GM12875 (cell line): Measurements from ENCODE around the gene LPP.

Experiments
- H3K4me3 ChIP-seq: one replicate; pipeline ENCODE4 v1.5.1; 2011; ENCODE audit warnings: low read depth, low read length, control low read depth
- CTCF ChIP-seq: IDR thresholded peaks from 2 replicates; pipeline ENCODE4 v1.5.1; 2011; ENCODE audit warnings: low read depth, mild to moderate bottlenecking, control low read depth, inconsistent platforms, low read length, moderate library complexity, borderline replicate concordance; ENCODE audit not compliant: insufficient read depth

Gene LPP

GRCh38 chr3:188262488-188262887 lies 108.5 kb downstream of the LPP start:
- no peak overlapping the region for H3K4me3 ChIP-seq
- TF ChIP-seq CTCF: no peak

DNA sequence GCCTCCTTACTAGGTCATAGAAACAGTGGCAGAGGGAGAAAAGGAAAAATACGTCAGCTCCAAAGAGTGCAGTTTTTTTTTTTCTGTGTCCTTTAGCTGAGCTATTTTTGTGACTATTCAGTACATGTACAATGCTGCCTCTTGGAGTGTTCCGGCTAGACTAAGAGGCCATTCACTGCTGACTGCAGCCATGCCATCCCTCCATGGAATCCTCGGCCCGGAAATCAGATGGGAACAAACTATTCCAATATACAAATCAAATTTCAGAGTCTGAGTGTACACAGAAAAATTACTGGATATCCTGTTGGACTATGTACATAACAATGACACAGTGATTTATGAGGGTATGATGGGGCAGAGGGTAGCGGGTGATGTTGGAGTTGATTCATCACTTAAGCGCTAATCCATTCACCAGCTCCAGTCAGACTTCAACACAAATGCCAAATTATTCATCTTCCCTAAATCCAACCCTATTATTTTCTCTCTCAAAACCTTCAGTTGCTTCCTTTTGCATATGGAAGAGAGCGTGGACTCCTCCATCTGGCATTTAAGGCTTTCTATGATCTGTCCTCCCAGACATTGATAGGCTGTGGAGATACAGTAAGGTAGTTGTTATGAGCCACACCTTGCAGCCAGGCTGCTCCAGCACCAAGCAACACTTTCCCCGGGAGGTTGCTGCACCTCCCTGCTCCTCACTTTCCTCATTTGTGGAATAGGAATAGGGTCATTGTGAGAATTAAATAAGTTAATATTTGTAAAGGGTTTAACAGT lies 109.1 kb downstream of the LPP start:
- no peak for TF ChIP-seq CTCF
- H3K4me3 ChIP-seq: no peak overlapping the region

DNA sequence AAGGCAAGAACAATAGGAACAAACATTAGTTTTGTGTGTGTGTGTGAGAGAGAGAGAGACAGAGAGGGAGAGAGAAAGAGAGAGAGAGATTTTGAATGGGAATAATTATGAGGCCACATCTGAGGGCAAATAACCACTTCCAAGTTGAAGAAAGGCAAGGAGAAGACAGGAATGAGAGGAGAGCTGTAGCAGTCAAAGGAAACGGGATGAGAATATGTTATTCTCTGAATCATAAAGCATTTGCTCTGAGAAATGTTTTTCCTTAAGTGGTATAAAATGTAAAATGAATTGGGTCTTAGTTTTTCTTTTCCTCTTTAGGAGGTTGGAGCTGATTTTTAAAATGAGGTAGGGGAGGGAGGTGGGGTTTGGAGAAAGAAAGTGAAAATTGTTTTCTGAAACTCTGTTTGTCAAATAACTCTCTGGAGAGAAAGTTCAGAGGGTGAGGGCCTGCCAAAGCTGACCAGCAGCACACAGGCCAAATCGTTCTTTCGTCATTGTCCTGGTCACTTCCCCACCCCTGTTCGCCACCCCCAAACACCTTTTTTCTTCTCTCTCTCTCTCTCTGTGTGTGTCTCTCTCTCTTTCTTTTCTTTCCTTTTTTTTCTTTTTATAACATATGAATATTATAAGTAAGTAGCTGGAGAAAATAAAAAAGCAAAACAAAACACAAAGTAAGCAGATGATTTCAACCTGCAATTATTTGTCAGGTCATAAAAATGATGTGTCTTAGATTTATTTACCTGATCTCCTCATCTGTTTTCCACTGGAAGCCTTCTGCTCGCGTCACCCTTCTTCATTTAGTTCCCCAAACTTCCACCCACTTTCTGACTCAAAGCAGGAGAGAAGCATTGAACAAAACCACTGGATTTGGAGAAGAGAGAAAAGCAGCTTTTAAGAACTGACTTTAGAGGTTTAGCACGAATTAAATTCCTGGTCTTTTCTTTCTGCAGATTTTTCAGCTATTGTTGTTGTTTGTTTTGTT lies 110.6 kb downstream of the LPP start:
- no peak overlapping the region for H3K4me3 ChIP-seq
- TF ChIP-seq CTCF: no peak

- no peak overlapping the region for H3K4me3 ChIP-seq
- TF ChIP-seq CTCF: no peak
Measured at GRCh38 chr3:188266562-188267274, 112.8 kb downstream of the LPP start.

DNA sequence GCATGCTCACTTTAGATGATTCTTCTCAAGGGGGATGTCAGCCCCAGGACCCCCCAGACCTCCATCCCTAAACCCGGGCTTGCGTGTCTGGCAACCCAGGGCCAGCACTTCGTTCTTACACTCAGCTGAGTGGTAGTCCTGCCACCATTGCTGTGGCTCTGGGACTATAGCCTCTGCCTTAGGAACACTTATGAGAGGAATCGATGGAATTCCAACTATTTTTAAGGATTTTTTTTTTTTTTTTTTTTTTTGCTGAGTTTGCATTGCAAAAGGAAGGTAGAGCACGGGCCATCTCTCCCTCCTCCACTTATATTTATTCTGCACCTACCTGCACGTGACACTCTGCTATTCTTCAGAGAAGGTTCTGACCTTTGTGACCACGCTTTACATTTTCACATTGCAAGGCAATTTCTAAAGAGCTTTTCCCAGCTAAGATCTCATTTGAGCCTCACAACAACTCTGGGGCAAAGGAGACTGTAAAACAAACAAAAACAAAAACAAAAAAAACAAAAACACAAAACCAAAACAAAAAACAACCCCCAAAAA lies 113.9 kb downstream of the LPP start:
- TF ChIP-seq CTCF: no peak
- H3K4me3 ChIP-seq: no peak overlapping the region

DNA sequence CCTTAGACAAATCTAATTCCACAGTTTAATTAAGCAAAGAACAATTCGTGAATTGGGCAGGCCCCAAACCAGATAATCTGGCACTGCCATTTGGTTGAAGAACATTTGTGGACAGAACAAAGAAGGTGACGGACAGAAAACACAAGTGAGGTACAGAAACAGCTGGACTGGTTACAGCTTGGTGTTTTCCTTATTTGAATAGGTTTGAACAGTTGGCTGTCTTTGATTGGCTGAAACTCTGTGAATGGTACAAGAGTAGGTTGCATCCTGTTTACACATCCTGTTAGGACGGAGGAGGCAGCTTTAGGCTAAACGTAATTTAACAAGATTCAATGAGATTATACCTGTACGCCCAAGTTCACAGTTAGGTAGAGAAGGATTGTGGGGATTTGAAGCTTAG lies 114.4 kb downstream of the LPP start:
- no peak overlapping the region for H3K4me3 ChIP-seq
- TF ChIP-seq CTCF: no peak
